ENCODE measurements around the gene DGKH.

DGKH gene

DNA sequence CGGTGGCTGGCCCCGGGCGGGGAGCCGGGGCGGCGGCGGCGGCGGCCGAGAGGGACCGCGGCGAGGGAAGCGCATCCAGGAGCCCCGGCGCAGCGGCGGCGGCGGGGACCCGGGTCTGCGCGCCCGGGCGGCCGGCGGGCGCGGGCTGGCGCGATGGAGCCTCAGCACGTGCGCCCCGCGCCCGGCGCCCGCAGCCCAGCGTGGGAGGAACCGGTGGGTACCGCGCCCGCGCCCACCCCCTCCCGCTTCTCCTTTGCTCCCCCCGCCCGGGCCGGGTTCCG, 7.8 kb upstream of the DGKH start:
- no peak for TF ChIP-seq CTCF (IDR thresholded peaks at IDR 0.05; ENCODE audit: extremely low read depth, missing control alignments)
- DNase-seq (ENCODE audit: low spot score), result no peak

GRCh38 chr13:42041011-42041683, 7.3 kb upstream of the DGKH start:
- DNase-seq (ENCODE audit: low spot score), result peak; percentile 56
- TF ChIP-seq CTCF (IDR thresholded peaks at IDR 0.05; ENCODE audit: extremely low read depth, missing control alignments), result no peak

DNA sequence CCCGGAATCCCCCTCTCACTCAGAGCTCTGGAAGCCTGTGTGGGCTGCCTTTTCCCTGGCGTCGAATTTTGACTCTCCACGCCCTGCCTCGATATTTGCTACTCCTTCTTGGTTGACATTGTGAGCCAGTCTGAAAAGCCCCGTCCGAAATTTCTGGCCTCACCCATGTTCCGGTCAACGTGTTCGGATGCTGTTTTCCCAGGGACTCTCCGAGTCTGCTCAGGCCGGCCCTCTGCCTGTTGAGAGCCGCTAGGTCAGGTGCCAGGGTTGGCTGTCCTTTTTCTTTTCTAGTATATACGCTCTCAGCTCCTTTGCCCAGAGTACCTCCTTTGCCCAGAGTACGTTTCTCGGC, 6.8 kb upstream of the DGKH start:
- peak; percentile 36 for TF ChIP-seq CTCF (IDR thresholded peaks at IDR 0.05; ENCODE audit: extremely low read depth, missing control alignments)
- peak; percentile 81 for DNase-seq (ENCODE audit: low spot score)

- TF ChIP-seq CTCF (IDR thresholded peaks at IDR 0.05; ENCODE audit: extremely low read depth, missing control alignments), result no peak
These were observed 4.8 kb upstream of the DGKH start for GRCh38 chr13:42043676-42044075.

GRCh38 chr13:42046448-42046847, 2.0 kb upstream of the DGKH start:
- no peak for DNase-seq (ENCODE audit: low spot score)
- TF ChIP-seq CTCF (IDR thresholded peaks at IDR 0.05; ENCODE audit: extremely low read depth, missing control alignments), result no peak

More at GRCh38 chr13:42043676-42044075, 4.8 kb upstream of the DGKH start:
- no peak for DNase-seq (ENCODE audit: low spot score)

GRCh38 chr13:42047561-42048341, 697 bp upstream of the DGKH start:
- no peak for TF ChIP-seq CTCF (IDR thresholded peaks at IDR 0.05; ENCODE audit: extremely low read depth, missing control alignments)
- peak; percentile 79 for DNase-seq (ENCODE audit: low spot score)

DNA sequence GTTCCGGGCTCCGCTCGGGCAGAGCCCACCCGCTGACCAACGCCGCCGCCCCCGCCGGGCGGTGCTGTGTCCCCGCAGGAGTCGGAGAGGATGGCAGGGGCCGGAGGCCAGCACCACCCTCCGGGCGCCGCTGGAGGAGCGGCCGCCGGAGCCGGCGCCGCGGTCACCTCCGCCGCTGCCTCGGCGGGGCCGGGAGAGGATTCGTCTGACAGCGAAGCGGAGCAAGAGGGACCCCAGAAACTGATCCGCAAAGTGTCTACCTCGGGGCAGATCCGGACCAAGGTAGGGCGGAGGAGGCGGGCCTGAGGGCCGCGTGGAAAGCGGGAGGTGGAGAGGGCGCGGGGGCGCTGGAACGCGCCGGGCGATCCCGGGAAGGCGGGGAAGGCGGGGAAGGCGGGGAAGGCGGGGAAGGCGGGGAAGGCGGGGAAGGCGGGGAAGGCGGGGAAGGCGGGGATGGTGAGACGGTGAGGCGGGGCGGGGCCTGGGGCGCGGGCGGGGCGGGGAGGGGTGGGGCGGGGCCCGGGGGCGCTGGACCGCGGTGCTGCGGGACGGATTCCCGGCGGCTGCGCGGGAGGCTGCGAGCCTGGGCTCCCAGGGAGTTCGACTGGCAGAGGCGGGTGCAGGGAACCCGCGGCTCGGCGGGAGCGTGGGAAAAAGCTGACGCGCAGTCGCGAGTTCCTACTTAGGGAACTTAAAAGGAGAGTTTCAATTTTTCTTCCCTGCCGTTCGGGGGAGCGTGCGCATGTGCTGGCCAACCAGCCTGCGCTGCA, 421 bp downstream of the DGKH start:
- no peak for TF ChIP-seq CTCF (IDR thresholded peaks at IDR 0.05; ENCODE audit: extremely low read depth, missing control alignments)
- DNase-seq (ENCODE audit: low spot score), result peak; percentile 90
